ENCODE data around the gene SOAT2.

GRCh38 chr12:53105712-53106439, 2.6 kb downstream of the SOAT2 start:
- no peak for TF ChIP-seq SMC3 (IDR thresholded peaks at IDR 0.05; ENCODE audit: low read depth, low read length)
- TF ChIP-seq RFX5 (IDR thresholded peaks at IDR 0.05; ENCODE audit: low read depth, low read length), result no peak
- no peak for TF ChIP-seq CTCF (conservative IDR thresholded peaks at IDR 0.05; ENCODE audit: low read depth, low read length)
- TF ChIP-seq POLR2A (IDR thresholded peaks at IDR 0.05; ENCODE audit: low read depth, low read length), result no peak
- TF ChIP-seq MAFK (IDR thresholded peaks at IDR 0.05; ENCODE audit: low read depth, low read length), result no peak
- no peak for TF ChIP-seq ELK1 (IDR thresholded peaks at IDR 0.05; ENCODE audit: borderline replicate concordance, low read depth, low read length)
